Astrocyte of the hippocampus (primary cell): ENCODE data around the gene TNK1.

Source experiments
- DNase-seq: peaks from one replicate; pipeline ENCODE4 v3.0.0; 2011; ENCODE audit warnings: low read depth, low spot score

TNK1 gene

GRCh38 chr17:7408863-7409262, 28.0 kb downstream of the TNK1 start:
- no peak for DNase-seq

GRCh38 chr17:7409716-7410115, 28.8 kb downstream of the TNK1 start:
- DNase-seq = no peak

GRCh38 chr17:7410634-7411426, 29.9 kb downstream of the TNK1 start:
- no peak for DNase-seq

- no peak for DNase-seq
Observed at GRCh38 chr17:7411427-7411750, 30.5 kb downstream of the TNK1 start.

- no peak for DNase-seq
Observed at GRCh38 chr17:7413346-7413985, 32.6 kb downstream of the TNK1 start.

- DNase-seq = no peak
Observed at GRCh38 chr17:7414837-7415236, 33.9 kb downstream of the TNK1 start.

- DNase-seq = no peak
Observed at GRCh38 chr17:7415784-7416183, 34.9 kb downstream of the TNK1 start.

GRCh38 chr17:7416323-7416722, 35.4 kb downstream of the TNK1 start:
- DNase-seq = no peak

GRCh38 chr17:7417056-7417655, 36.3 kb downstream of the TNK1 start:
- DNase-seq = no peak

- DNase-seq = no peak
Observed at GRCh38 chr17:7418472-7419152, 37.7 kb downstream of the TNK1 start.

- no peak for DNase-seq
Observed at GRCh38 chr17:7419819-7420610, 39.1 kb downstream of the TNK1 start, which contains the start of gene SPEM1. TSS of gene SPEM1 (plus strand) at chr17:7420324. CDS start at chr17:7420385, 61 bp downstream.

- DNase-seq = no peak
Observed at GRCh38 chr17:7421186-7421585, 40.3 kb downstream of the TNK1 start.

- no peak for DNase-seq
Observed at GRCh38 chr17:7423679-7424078, 42.8 kb downstream of the TNK1 start.

GRCh38 chr17:7425316-7425715, 44.4 kb downstream of the TNK1 start, which contains the start of gene SPEM2:
TSS of gene SPEM2 (plus strand) at chr17:7425616. CDS start at chr17:7425689, 73 bp downstream.
- DNase-seq = no peak

- no peak for DNase-seq
Observed at GRCh38 chr17:7425756-7426155, 44.9 kb downstream of the TNK1 start.

- DNase-seq = no peak
Observed at GRCh38 chr17:7426203-7426863, 45.4 kb downstream of the TNK1 start.

GRCh38 chr17:7426896-7427489, 46.1 kb downstream of the TNK1 start:
- DNase-seq = no peak

- no peak for DNase-seq
Observed at GRCh38 chr17:7427549-7427948, 46.7 kb downstream of the TNK1 start.

- no peak for DNase-seq
Observed at GRCh38 chr17:7428557-7428956, 47.7 kb downstream of the TNK1 start, which contains the start of gene SPEM3. TSS of gene SPEM3 (plus strand) at chr17:7428857. CDS start at chr17:7428903, 46 bp downstream.

GRCh38 chr17:7429722-7430121, 48.8 kb downstream of the TNK1 start:
- DNase-seq = no peak
